ENCODE results near the gene CDH23. TPM values are rescaled to one million over a fixed set of nuclear protein-coding genes. Genes with fewer than 3 reads are reported as not detected.

The CDH23 gene
- total RNA-seq, 1 donor from 2014 or later: not detected

DNA sequence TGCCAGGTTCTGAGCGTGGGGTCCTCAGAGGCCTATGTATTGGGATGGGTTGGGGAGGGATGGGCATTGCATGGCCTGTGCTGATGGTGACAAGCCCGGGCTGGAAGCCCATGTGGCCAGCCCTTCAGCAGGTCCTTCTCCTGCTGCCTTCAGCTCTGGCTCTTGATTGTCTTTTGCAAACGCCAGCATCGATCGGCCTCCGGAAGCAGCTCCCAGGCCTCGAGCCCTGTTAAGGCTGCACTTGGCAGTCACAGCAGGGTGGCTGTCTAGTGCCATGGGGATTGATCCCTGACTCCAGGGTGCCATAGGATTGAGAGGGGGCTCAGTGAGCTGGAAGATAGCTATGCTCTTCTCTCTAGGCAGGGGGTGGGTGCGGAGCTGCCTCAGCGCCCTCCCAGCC lies 51.4 kb downstream of the CDH23 start:
- no peak for DNase-seq (ENCODE audit: low read depth)
- H3K36me3 ChIP-seq (ENCODE audit: control insufficient read depth, insufficient read depth, low read length): no peaks in the 10 kb centered on the region
- TF ChIP-seq, protein P1, sequence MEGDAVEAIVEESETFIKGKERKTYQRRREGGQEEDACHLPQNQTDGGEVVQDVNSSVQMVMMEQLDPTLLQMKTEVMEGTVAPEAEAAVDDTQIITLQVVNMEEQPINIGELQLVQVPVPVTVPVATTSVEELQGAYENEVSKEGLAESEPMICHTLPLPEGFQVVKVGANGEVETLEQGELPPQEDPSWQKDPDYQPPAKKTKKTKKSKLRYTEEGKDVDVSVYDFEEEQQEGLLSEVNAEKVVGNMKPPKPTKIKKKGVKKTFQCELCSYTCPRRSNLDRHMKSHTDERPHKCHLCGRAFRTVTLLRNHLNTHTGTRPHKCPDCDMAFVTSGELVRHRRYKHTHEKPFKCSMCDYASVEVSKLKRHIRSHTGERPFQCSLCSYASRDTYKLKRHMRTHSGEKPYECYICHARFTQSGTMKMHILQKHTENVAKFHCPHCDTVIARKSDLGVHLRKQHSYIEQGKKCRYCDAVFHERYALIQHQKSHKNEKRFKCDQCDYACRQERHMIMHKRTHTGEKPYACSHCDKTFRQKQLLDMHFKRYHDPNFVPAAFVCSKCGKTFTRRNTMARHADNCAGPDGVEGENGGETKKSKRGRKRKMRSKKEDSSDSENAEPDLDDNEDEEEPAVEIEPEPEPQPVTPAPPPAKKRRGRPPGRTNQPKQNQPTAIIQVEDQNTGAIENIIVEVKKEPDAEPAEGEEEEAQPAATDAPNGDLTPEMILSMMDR (IDR thresholded peaks at IDR 0.05; ENCODE audit: insufficient read depth, low read length, severe bottlenecking): no peak
- H3K27me3 ChIP-seq (ENCODE audit: control insufficient read depth, insufficient read depth, low read length): peaks cover 6% of the 10 kb centered on the region
- H3K4me3 ChIP-seq (ENCODE audit: low read depth, low read length): no peak overlapping the region
- FAIRE-seq: no peak

DNA sequence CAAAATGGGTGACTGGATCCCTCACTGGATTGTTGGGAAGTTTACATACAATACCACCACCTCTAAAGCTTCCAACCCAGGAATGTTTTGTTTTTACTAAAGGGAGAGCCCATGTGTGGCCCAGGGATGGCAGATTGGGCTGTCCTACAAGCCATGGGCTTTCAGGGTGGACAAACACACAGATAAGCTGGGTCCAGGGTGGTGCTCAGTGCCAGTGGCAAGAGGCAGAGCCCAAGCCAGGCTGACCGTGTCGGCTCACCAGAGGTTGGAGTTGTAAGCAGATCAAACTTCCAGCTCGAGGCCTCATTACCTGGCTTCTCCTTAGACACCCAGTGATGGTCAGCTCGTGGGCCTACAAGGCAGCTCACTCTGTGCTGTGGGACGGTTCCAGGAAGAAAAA lies 52.3 kb downstream of the CDH23 start:
- H3K36me3 ChIP-seq (ENCODE audit: control insufficient read depth, insufficient read depth, low read length): no peaks in the 10 kb centered on the region
- no peak overlapping the region for H3K4me3 ChIP-seq (ENCODE audit: low read depth, low read length)
- peaks cover 6% of the 10 kb centered on the region for H3K27me3 ChIP-seq (ENCODE audit: control insufficient read depth, insufficient read depth, low read length)
- TF ChIP-seq, protein P1 (IDR thresholded peaks at IDR 0.05; ENCODE audit: insufficient read depth, low read length, severe bottlenecking): no peak
- DNase-seq (ENCODE audit: low read depth): no peak
- no peak for FAIRE-seq

- no peak overlapping the region for H3K4me3 ChIP-seq (ENCODE audit: low read depth, low read length)
- TF ChIP-seq, protein P1 (IDR thresholded peaks at IDR 0.05; ENCODE audit: insufficient read depth, low read length, severe bottlenecking): no peak
- H3K36me3 ChIP-seq (ENCODE audit: control insufficient read depth, insufficient read depth, low read length): no peaks in the 10 kb centered on the region
- DNase-seq (ENCODE audit: low read depth) (no peak), FAIRE-seq (no peak)
- peaks cover 6% of the 10 kb centered on the region for H3K27me3 ChIP-seq (ENCODE audit: control insufficient read depth, insufficient read depth, low read length)
Observed at GRCh38 chr10:71451754-71452153, 55.0 kb downstream of the CDH23 start.

GRCh38 chr10:71453186-71453585 lies 56.5 kb downstream of the CDH23 start:
- TF ChIP-seq, protein P1 (IDR thresholded peaks at IDR 0.05; ENCODE audit: insufficient read depth, low read length, severe bottlenecking): no peak
- FAIRE-seq (no peak), DNase-seq (ENCODE audit: low read depth) (no peak)
- peaks cover 6% of the 10 kb centered on the region for H3K27me3 ChIP-seq (ENCODE audit: control insufficient read depth, insufficient read depth, low read length)
- H3K36me3 ChIP-seq (ENCODE audit: control insufficient read depth, insufficient read depth, low read length): no peaks in the 10 kb centered on the region
- H3K4me3 ChIP-seq (ENCODE audit: low read depth, low read length): no peak overlapping the region

- TF ChIP-seq, protein P1 (IDR thresholded peaks at IDR 0.05; ENCODE audit: insufficient read depth, low read length, severe bottlenecking): no peak
- no peak for DNase-seq (ENCODE audit: low read depth)
- Histone ChIP-seq H3K4me3 (ENCODE audit: low read depth, low read length) (no peak overlapping the region), H3K36me3 (ENCODE audit: control insufficient read depth, insufficient read depth, low read length) (no peaks in the 10 kb centered on the region), H3K27me3 (ENCODE audit: control insufficient read depth, insufficient read depth, low read length) (peaks cover 6% of the 10 kb centered on the region)
- no peak for FAIRE-seq
Observed at GRCh38 chr10:71454347-71454746, 57.6 kb downstream of the CDH23 start.

DNA sequence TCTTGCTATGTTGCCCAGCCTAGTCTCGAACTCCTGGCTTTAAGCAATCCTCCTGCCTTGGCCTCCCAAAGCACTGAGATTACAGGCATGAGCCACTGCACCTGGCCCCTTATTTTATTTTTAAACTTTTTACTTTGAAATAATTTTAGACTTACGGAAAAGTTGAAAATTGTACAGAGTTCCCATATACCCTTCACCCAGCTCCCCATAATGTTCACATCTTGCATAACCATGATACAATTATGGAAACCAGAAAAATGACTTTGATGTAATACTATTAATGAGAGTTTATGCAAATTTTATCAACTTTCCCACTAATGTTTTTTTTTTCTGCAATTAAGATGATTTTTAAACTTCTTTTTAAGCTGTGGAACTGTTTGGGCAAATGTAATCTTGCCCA lies 58.3 kb downstream of the CDH23 start:
- Histone ChIP-seq H3K36me3 (ENCODE audit: control insufficient read depth, insufficient read depth, low read length) (no peaks in the 10 kb centered on the region), H3K27me3 (ENCODE audit: control insufficient read depth, insufficient read depth, low read length) (peaks cover 6% of the 10 kb centered on the region), H3K4me3 (ENCODE audit: low read depth, low read length) (no peak overlapping the region)
- TF ChIP-seq, protein P1 (IDR thresholded peaks at IDR 0.05; ENCODE audit: insufficient read depth, low read length, severe bottlenecking): no peak
- FAIRE-seq: no peak
- DNase-seq (ENCODE audit: low read depth): no peak
